Fibroblast of the aortic adventitia (primary cell): ENCODE measurements around the gene FAM217A. TPM values are rescaled to one million over a fixed set of nuclear protein-coding genes. Genes with fewer than 3 reads are reported as not detected.

Experiments
- DNase-seq: peaks from one replicate; pipeline ENCODE4 v3.0.0-alpha.2; 2010; ENCODE audit warnings: low read depth
- H3K4me3 ChIP-seq: 2 replicates; pipeline ENCODE4 v1.5.1; 2011; ENCODE audit warnings: low read depth, mild to moderate bottlenecking, control low read depth, low read length, moderate library complexity
- CTCF ChIP-seq: IDR thresholded peaks from 2 replicates; pipeline ENCODE4 v1.5.1; 2011; ENCODE audit warnings: mild to moderate bottlenecking, low read length, control low read depth, inconsistent platforms; ENCODE audit not compliant: insufficient read depth
- total RNA-seq: library from RNA; depleted of rRNA; stranded (reverse); fragments of >200 nt; gene quantifications from 2 replicates; pipeline ENCODE4 v1.2.3, GENCODE V29; 2012; ENCODE audit warnings: low replicate concordance

Gene FAM217A
- total RNA-seq, result not detected in 2 replicates

GRCh38 chr6:4078691-4079471, at the start of gene FAM217A:
Gene FAM217A, minus strand, starts transcription at chr6:4079137. Its CDS starts 1,723 bp downstream, at chr6:4077414.
- no peak within 1 kb of the TSS for H3K4me3 ChIP-seq
- no peak for DNase-seq
- no peak for TF ChIP-seq CTCF

- DNase-seq, result peak; percentile 23
- TF ChIP-seq CTCF, result no peak
- H3K4me3 ChIP-seq, result no peak overlapping the region
Measured at GRCh38 chr6:4128072-4128471, 49.1 kb upstream of the FAM217A start.

- no peak overlapping the region for H3K4me3 ChIP-seq
- TF ChIP-seq CTCF, result peak; percentile 62
- peak; percentile 90 for DNase-seq
Measured at GRCh38 chr6:4125933-4126864, 47.3 kb upstream of the FAM217A start.

- DNase-seq, result no peak
- H3K4me3 ChIP-seq, result no peak overlapping the region
- no peak for TF ChIP-seq CTCF
Measured at GRCh38 chr6:4125500-4125899, 46.6 kb upstream of the FAM217A start.

- no peak for TF ChIP-seq CTCF
- H3K4me3 ChIP-seq, result no peak overlapping the region
- DNase-seq, result no peak
Measured at GRCh38 chr6:4124351-4124750, 45.4 kb upstream of the FAM217A start.

- DNase-seq, result no peak
- H3K4me3 ChIP-seq, result no peak overlapping the region
- no peak for TF ChIP-seq CTCF
Measured at GRCh38 chr6:4115741-4116140, 36.8 kb upstream of the FAM217A start.
